MM.1S (cell line): Measurements from ENCODE around the gene ZP1.

Experiments used
- DNase-seq: peaks from one replicate; pipeline ENCODE4 v3.0.0-alpha.2; 2015
- H2AFZ ChIP-seq: fragments of 300-600 bp; sonication (generic); 2 replicates; pipeline ENCODE4 v1.6.0; 2016; ENCODE audit warnings: antibody characterized with exemption, low read length
- H3F3A ChIP-seq: fragments of 300-600 bp; sonication (generic); 2 replicates; pipeline ENCODE4 v1.6.1; 2016; ENCODE audit warnings: mild to moderate bottlenecking, antibody characterized with exemption, low read length, moderate library complexity, mixed read lengths; ENCODE audit not compliant: insufficient read depth
- H3K27ac ChIP-seq: fragments of 300-600 bp; sonication (generic); 2 replicates; pipeline ENCODE4 v1.5.1; 2016; ENCODE audit warnings: mild to moderate bottlenecking, low read length
- H3K27me3 ChIP-seq: fragments of 300-600 bp; sonication (generic); replicated peaks from 2 replicates; pipeline ENCODE4 v1.6.0; 2016; ENCODE audit warnings: low read length; ENCODE audit not compliant: insufficient read depth
- H3K36me3 ChIP-seq: fragments of 300-600 bp; sonication (generic); replicated peaks from 2 replicates; pipeline ENCODE4 v1.6.1; 2016; ENCODE audit warnings: mild to moderate bottlenecking, low read length, mixed read lengths; ENCODE audit not compliant: insufficient read depth
- H3K4me1 ChIP-seq: fragments of 300-600 bp; sonication (generic); 2 replicates; pipeline ENCODE4 v1.6.1; 2016; ENCODE audit warnings: low read length, mixed read lengths
- H3K4me2 ChIP-seq: fragments of 300-600 bp; sonication (generic); 2 replicates; pipeline ENCODE4 v1.6.0; 2016; ENCODE audit warnings: low read depth, low read length
- H3K4me3 ChIP-seq: fragments of 300-600 bp; sonication (generic); 2 replicates; pipeline ENCODE4 v1.5.1; 2016; ENCODE audit warnings: low read length, mixed read lengths
- H3K79me2 ChIP-seq: fragments of 300-600 bp; sonication (generic); 2 replicates; pipeline ENCODE4 v1.6.1; 2016; ENCODE audit warnings: mixed run types, low read length, mixed read lengths
- H3K9ac ChIP-seq: fragments of 300-600 bp; sonication (generic); 2 replicates; pipeline ENCODE4 v1.6.1; 2016; ENCODE audit warnings: low read length, mixed read lengths
- H3K9me2 ChIP-seq: fragments of 300-600 bp; sonication (generic); replicated peaks from 2 replicates; pipeline ENCODE4 v1.6.1; 2016; ENCODE audit warnings: mild to moderate bottlenecking, low read length, mixed read lengths; ENCODE audit not compliant: insufficient read depth
- H3K9me3 ChIP-seq: fragments of 300-600 bp; sonication (generic); replicated peaks from 2 replicates; pipeline ENCODE4 v1.6.1; 2016; ENCODE audit warnings: mild to moderate bottlenecking, low read length, mixed read lengths; ENCODE audit not compliant: insufficient read depth
- H4K20me1 ChIP-seq: fragments of 300-600 bp; sonication (generic); 2 replicates; pipeline ENCODE4 v1.6.1; 2016; ENCODE audit warnings: mild to moderate bottlenecking, low read length, moderate library complexity, mixed read lengths; ENCODE audit not compliant: insufficient read depth
- CTCF ChIP-seq: fragments of 300-600 bp; sonication (generic); IDR thresholded peaks from 2 replicates; pipeline ENCODE4 v1.5.1; 2016; ENCODE audit warnings: antibody characterized with exemption, low read length, mixed read lengths
- EZH2 ChIP-seq: fragments of 300-600 bp; sonication (generic); optimal IDR thresholded peaks from 2 replicates; pipeline ENCODE3; 2017; ENCODE audit warnings: low read depth, mild to moderate bottlenecking, antibody characterized with exemption, low read length, mixed read lengths
- EZH2phosphoT487 ChIP-seq: fragments of 300-600 bp; sonication (generic); IDR thresholded peaks from 2 replicates; pipeline ENCODE4 v1.6.1; 2018; ENCODE audit warnings: antibody characterized with exemption, low read length

The ZP1 gene

GRCh38 chr11:60862171-60862570, 5.2 kb upstream of the ZP1 start:
- H4K20me1 ChIP-seq: no peaks in the 10 kb centered on the region
- H3K27ac ChIP-seq: no peak overlapping the region
- no peaks in the 10 kb centered on the region for H3K9me3 ChIP-seq
- no peak for TF ChIP-seq CTCF
- TF ChIP-seq EZH2phosphoT487: no peak
- no peak for TF ChIP-seq EZH2
- H3K4me1 ChIP-seq: peaks cover 18% of the 10 kb centered on the region
- H3K9me2 ChIP-seq: no peaks in the 10 kb centered on the region
- DNase-seq: no peak
- H2AFZ ChIP-seq: no peak overlapping the region
- no peak overlapping the region for H3K9ac ChIP-seq
- no peak overlapping the region for H3K4me3 ChIP-seq
- H3K4me2 ChIP-seq: no peak overlapping the region
- no peaks in the 10 kb centered on the region for H3K79me2 ChIP-seq
- H3F3A ChIP-seq: no peaks in the 10 kb centered on the region
- no peaks in the 10 kb centered on the region for H3K36me3 ChIP-seq
- no peaks in the 10 kb centered on the region for H3K27me3 ChIP-seq

- Histone ChIP-seq H3K9ac (no peak overlapping the region), H3K27me3 (no peaks in the 10 kb centered on the region), H3K4me3 (no peak overlapping the region), H3K9me2 (no peaks in the 10 kb centered on the region), H3K4me2 (no peak overlapping the region), H3K36me3 (no peaks in the 10 kb centered on the region), H3K79me2 (no peaks in the 10 kb centered on the region), H3F3A (no peaks in the 10 kb centered on the region), H4K20me1 (no peaks in the 10 kb centered on the region), H2AFZ (no peak overlapping the region), H3K4me1 (peaks cover 25% of the 10 kb centered on the region), H3K27ac (no peak overlapping the region), H3K9me3 (no peaks in the 10 kb centered on the region)
- no peak for DNase-seq
- no peak for TF ChIP-seq EZH2phosphoT487
- no peak for TF ChIP-seq CTCF
These were observed 3.5 kb upstream of the ZP1 start for GRCh38 chr11:60863550-60864521.

GRCh38 chr11:60864856-60865513, 2.4 kb upstream of the ZP1 start:
- H2AFZ ChIP-seq: 0 out of 2 replicates have a peak overlapping the region, but pooled peaks have one; percentile 30
- H3K79me2 ChIP-seq: no peaks in the 10 kb centered on the region
- H3K9me3 ChIP-seq: no peaks in the 10 kb centered on the region
- H3F3A ChIP-seq: peaks cover 5% of the 10 kb centered on the region
- no peak overlapping the region for H3K9ac ChIP-seq
- TF ChIP-seq EZH2phosphoT487 (no peak), EZH2 (no peak), CTCF (no peak)
- H3K4me2 ChIP-seq: peak overlapping the region; percentile 5; the same call in 1 of the 2 replicates
- no peaks in the 10 kb centered on the region for H4K20me1 ChIP-seq
- no peaks in the 10 kb centered on the region for H3K9me2 ChIP-seq
- H3K27ac ChIP-seq: no peak overlapping the region; the same call in 1 of the 2 replicates
- DNase-seq: peak; percentile 23
- H3K27me3 ChIP-seq: no peaks in the 10 kb centered on the region
- no peak overlapping the region for H3K4me3 ChIP-seq
- no peaks in the 10 kb centered on the region for H3K36me3 ChIP-seq
- peaks cover 34% of the 10 kb centered on the region for H3K4me1 ChIP-seq
